A673 (cell line): ENCODE results near the gene MBLAC1. TPM values are rescaled to one million over a fixed set of nuclear protein-coding genes. Genes with fewer than 3 reads are reported as not detected.

Source experiments
- BruUV-seq: library from RNA; stranded (reverse); fragments of 400-500 nt; replicated peaks from 2 replicates; lab custom pipeline; 2021; lab: Mats Ljungman, UMichigan
- CTCF ChIA-PET: fragments of 300-600 bp; sonication (Branson Sonifier 250); formaldehyde crosslinking; loops from one replicate; lab custom pipeline; 2022; ENCODE audit warnings: antibody characterized with exemption; lab: Charles Lee
- POLR2A ChIA-PET: fragments of 300-600 bp; sonication (Branson Sonifier 250); formaldehyde crosslinking; loops from one replicate; lab custom pipeline; 2022; ENCODE audit warnings: antibody characterized with exemption; ENCODE audit not compliant: low non-redundant PET; lab: Charles Lee
- DNase-seq: peaks from one replicate; pipeline ENCODE4 v3.0.0-alpha.2; 2015; ENCODE audit warnings: low spot score
- H3K27ac ChIP-seq: fragments of 200-600 bp; sonication (generic); 2 replicates; pipeline ENCODE4 v1.5.1; 2016; ENCODE audit warnings: mixed run types, low read depth, mild to moderate bottlenecking, mixed read lengths, antibody characterized with exemption, low read length; ENCODE audit not compliant: poor library complexity, severe bottlenecking
- H3K27me3 ChIP-seq: fragments of 200-600 bp; sonication (generic); replicated peaks from 2 replicates; pipeline ENCODE4 v1.6.1; 2017; ENCODE audit warnings: mixed run types, low read depth, mild to moderate bottlenecking, mixed read lengths, antibody characterized with exemption, low read length; ENCODE audit not compliant: insufficient read depth, poor library complexity
- H3K36me3 ChIP-seq: fragments of 200-600 bp; sonication (generic); 2 replicates; pipeline ENCODE4 v1.6.1; 2016; ENCODE audit warnings: mixed run types, mild to moderate bottlenecking, mixed read lengths, antibody characterized with exemption, low read length; ENCODE audit not compliant: insufficient read depth, poor library complexity, severe bottlenecking
- H3K4me1 ChIP-seq: fragments of 200-600 bp; sonication (generic); 2 replicates; pipeline ENCODE4 v1.6.1; 2017; ENCODE audit warnings: mixed run types, mild to moderate bottlenecking, mixed read lengths, antibody characterized with exemption, low read length; ENCODE audit not compliant: insufficient read depth, poor library complexity, severe bottlenecking
- H3K4me3 ChIP-seq: fragments of 200-600 bp; sonication (generic); 2 replicates; pipeline ENCODE4 v1.5.1; 2016; ENCODE audit warnings: low read depth, mixed run types, mild to moderate bottlenecking, mixed read lengths, low read length; ENCODE audit not compliant: poor library complexity, severe bottlenecking
- H3K9me3 ChIP-seq: fragments of 200-600 bp; sonication (generic); 2 replicates; pipeline ENCODE4 v1.6.1; 2016; ENCODE audit warnings: mixed run types, low read depth, mild to moderate bottlenecking, mixed read lengths, antibody characterized with exemption, low read length; ENCODE audit not compliant: poor library complexity, severe bottlenecking
- CTCF ChIP-seq: fragments of 300-800, 200-600 bp; sonication (generic); conservative IDR thresholded peaks from 2 replicates; pipeline ENCODE4 v1.5.1; 2017; ENCODE audit warnings: low read depth, mild to moderate bottlenecking, antibody characterized with exemption, low read length, moderate library complexity, mixed read lengths
- EZH2 ChIP-seq: fragments of 200-600 bp; sonication (generic); IDR thresholded peaks from 2 replicates; pipeline ENCODE4 v1.6.1; 2017; ENCODE audit warnings: borderline replicate concordance, low read depth, mild to moderate bottlenecking, mixed read lengths, antibody characterized with exemption, low read length; ENCODE audit not compliant: poor library complexity, severe bottlenecking
- intact Hi-C: fragments of 100-400 bp; cut with micrococcal nuclease; formaldehyde crosslinking; loops from one replicate; pipeline ENCODE4 v1.10.0; 2022; ENCODE audit not compliant: unreplicated experiment
- total RNA-seq: library from RNA; stranded (reverse); gene quantifications from 2 replicates; pipeline ENCODE4 v1.2.3, GENCODE V29; 2021

MBLAC1 gene
- total RNA-seq, 1 experiment from 2014 or later, result 3.1 TPM

- peak overlapping the region; percentile 73 for H3K4me3 ChIP-seq
- peaks cover 40% of the 10 kb centered on the region for H3K36me3 ChIP-seq
- no peak for DNase-seq
- TF ChIP-seq EZH2 (no peak), CTCF (no peak)
- TSS peak; percentile 71 for BruUV-seq
- ChIA-PET CTCF (no interaction called here), POLR2A (no interaction called here)
- peaks cover 8% of the 10 kb centered on the region for H3K4me1 ChIP-seq
- H3K9me3 ChIP-seq, result no peaks in the 10 kb centered on the region
- no peaks in the 10 kb centered on the region for H3K27me3 ChIP-seq
- intact Hi-C loops, result loop anchor here (5.0 kb wide), 1 partner anchor 84 kb away; no protein-coding TSS in a partner anchor
- H3K27ac ChIP-seq, result peak overlapping the region; percentile 81
Observed at GRCh38 chr7:100080907-100081534, 45.7 kb upstream of the MBLAC1 start.

- H3K36me3 ChIP-seq, result peaks cover 34% of the 10 kb centered on the region
- POLR2A ChIA-PET, result interaction anchor here (0.7 kb wide), 1 partner anchor 66 kb away, joined by 4 read pairs; no protein-coding TSS in a partner anchor
- DNase-seq, result peak; percentile 100
- no TSS peak for BruUV-seq
- peak within 1 kb of the TSS; percentile 73 for H3K4me3 ChIP-seq
- TF ChIP-seq EZH2, result no peak
- peak; percentile 98 for TF ChIP-seq CTCF
- no peaks in the 10 kb centered on the region for H3K9me3 ChIP-seq
- peaks cover 12% of the 10 kb centered on the region for H3K4me1 ChIP-seq
- CTCF ChIA-PET, result no interaction called here
- intact Hi-C loops, result loop anchor here (5.0 kb wide), 1 partner anchor 84 kb away; no protein-coding TSS in a partner anchor
- no peaks in the 10 kb centered on the region for H3K27me3 ChIP-seq
- peak within 1 kb of the TSS; percentile 81 for H3K27ac ChIP-seq
Observed at GRCh38 chr7:100081535-100082102, 45.1 kb upstream of the MBLAC1 start, which contains the start of gene ZNF3. Gene ZNF3, minus strand, starts transcription at chr7:100081723. Its CDS starts 4,366 bp downstream, at chr7:100077357.

- ChIA-PET CTCF (interaction anchor here (0.6 kb wide), 1 partner anchor 18 kb away, joined by 4 read pairs; the partner anchor contains the start of genes AP4M1 and MCM7), POLR2A (interaction anchor here (0.6 kb wide), 1 partner anchor 262 kb away, joined by 11 read pairs; no protein-coding TSS in a partner anchor)
- no peak for DNase-seq
- BruUV-seq, result no TSS peak
- intact Hi-C loops, result loop anchor here (5.0 kb wide), 1 partner anchor 86 kb away; no protein-coding TSS in a partner anchor
- no peaks in the 10 kb centered on the region for H3K27me3 ChIP-seq
- H3K27ac ChIP-seq, result no peak overlapping the region
- peaks cover 22% of the 10 kb centered on the region for H3K36me3 ChIP-seq
- no peak overlapping the region for H3K4me3 ChIP-seq
- peaks cover 25% of the 10 kb centered on the region for H3K4me1 ChIP-seq
- no peaks in the 10 kb centered on the region for H3K9me3 ChIP-seq
- no peak for TF ChIP-seq CTCF
- TF ChIP-seq EZH2, result no peak
Observed at GRCh38 chr7:100082978-100083377, 43.8 kb upstream of the MBLAC1 start.
